ENCODE data around the gene UAP1L1.

The UAP1L1 gene

GRCh38 chr9:137071282-137071681 is 6.0 kb upstream of the UAP1L1 start:
- DNase-seq (ENCODE audit: low read depth in 2 of 3, low spot score in 2 of 3), result no peak

GRCh38 chr9:137073992-137074399 is 3.3 kb upstream of the UAP1L1 start:
- DNase-seq (ENCODE audit: low read depth in 2 of 3, low spot score in 2 of 3), result no peak

- no peak for DNase-seq (ENCODE audit: low read depth in 2 of 3, low spot score in 2 of 3)
Measured at GRCh38 chr9:137074657-137075274, 2.6 kb upstream of the UAP1L1 start.

- no peak for DNase-seq (ENCODE audit: low read depth in 2 of 3, low spot score in 2 of 3)
Measured at GRCh38 chr9:137075275-137075775, 2.0 kb upstream of the UAP1L1 start.

- DNase-seq (ENCODE audit: low read depth in 2 of 3, low spot score in 2 of 3), result no peak
Measured at GRCh38 chr9:137076636-137077009, 694 bp upstream of the UAP1L1 start.

- DNase-seq (ENCODE audit: low read depth in 2 of 3, low spot score in 2 of 3), result no peak
Measured at GRCh38 chr9:137077758-137078693, 709 bp downstream of the UAP1L1 start.

GRCh38 chr9:137078701-137079400 is 1.5 kb downstream of the UAP1L1 start:
- no peak for DNase-seq (ENCODE audit: low read depth in 2 of 3, low spot score in 2 of 3)

GRCh38 chr9:137079401-137079787 is 2.1 kb downstream of the UAP1L1 start:
- no peak for DNase-seq (ENCODE audit: low read depth in 2 of 3, low spot score in 2 of 3)

- DNase-seq (ENCODE audit: low read depth in 2 of 3, low spot score in 2 of 3), result no peak
Measured at GRCh38 chr9:137080260-137081122, 3.2 kb downstream of the UAP1L1 start.

GRCh38 chr9:137082222-137082924 is 5.1 kb downstream of the UAP1L1 start:
- DNase-seq (ENCODE audit: low read depth in 2 of 3, low spot score in 2 of 3), result no peak

- no peak for DNase-seq (ENCODE audit: low read depth in 2 of 3, low spot score in 2 of 3)
Measured at GRCh38 chr9:137082925-137083290, 5.6 kb downstream of the UAP1L1 start.

- DNase-seq (ENCODE audit: low read depth in 2 of 3, low spot score in 2 of 3), result no peak
Measured at GRCh38 chr9:137083394-137084004, 6.2 kb downstream of the UAP1L1 start.

- DNase-seq (ENCODE audit: low read depth in 2 of 3, low spot score in 2 of 3), result no peak
Measured at GRCh38 chr9:137084526-137084925, 7.2 kb downstream of the UAP1L1 start.

- DNase-seq (ENCODE audit: low read depth in 2 of 3, low spot score in 2 of 3), result no peak
Measured at GRCh38 chr9:137085920-137086530, 8.7 kb downstream of the UAP1L1 start.

- DNase-seq (ENCODE audit: low read depth in 2 of 3, low spot score in 2 of 3), result peak; percentile 95 to 99 (median 97)
Measured at GRCh38 chr9:137086531-137087408, 9.5 kb downstream of the UAP1L1 start, which contains the start of gene MAN1B1. Gene MAN1B1 (plus strand): TSS chr9:137086985. CDS start chr9:137087000, 15 bp downstream.

- no peak for DNase-seq (ENCODE audit: low read depth in 2 of 3, low spot score in 2 of 3)
Measured at GRCh38 chr9:137087409-137087925, 10.2 kb downstream of the UAP1L1 start.

- DNase-seq (ENCODE audit: low read depth in 2 of 3, low spot score in 2 of 3), result no peak
Measured at GRCh38 chr9:137088121-137088520, 10.8 kb downstream of the UAP1L1 start.

All from activated CD8-positive, alpha-beta memory T cell treated with anti-CD3 and anti-CD28 coated beads for 48 hours (primary cell).